GM06990 (cell line): ENCODE measurements around the gene LDAH.

Experiments
- DNase-seq: peaks from one replicate; pipeline ENCODE4 v3.0.0-alpha.2; 2011; ENCODE audit not compliant: insufficient read length; ENCODE audit errors: extremely low read depth
- H3K27me3 ChIP-seq: replicated peaks from 2 replicates; pipeline ENCODE4 v1.6.0; 2011; ENCODE audit warnings: low read length; ENCODE audit not compliant: control insufficient read depth, insufficient read depth
- H3K36me3 ChIP-seq: 2 replicates; pipeline ENCODE4 v1.5.1; 2011; ENCODE audit warnings: low read length; ENCODE audit not compliant: control insufficient read depth, insufficient read depth
- H3K4me3 ChIP-seq: replicated peaks from 2 replicates; pipeline ENCODE4 v1.5.1; 2011; ENCODE audit warnings: low read depth, mild to moderate bottlenecking, control low read depth, low read length
- CTCF ChIP-seq: IDR thresholded peaks from 2 replicates; pipeline ENCODE4 v1.5.1; 2011; ENCODE audit warnings: low read length, control low read depth, mild to moderate bottlenecking, inconsistent platforms; ENCODE audit not compliant: insufficient read depth, poor library complexity, severe bottlenecking

Gene LDAH

DNA sequence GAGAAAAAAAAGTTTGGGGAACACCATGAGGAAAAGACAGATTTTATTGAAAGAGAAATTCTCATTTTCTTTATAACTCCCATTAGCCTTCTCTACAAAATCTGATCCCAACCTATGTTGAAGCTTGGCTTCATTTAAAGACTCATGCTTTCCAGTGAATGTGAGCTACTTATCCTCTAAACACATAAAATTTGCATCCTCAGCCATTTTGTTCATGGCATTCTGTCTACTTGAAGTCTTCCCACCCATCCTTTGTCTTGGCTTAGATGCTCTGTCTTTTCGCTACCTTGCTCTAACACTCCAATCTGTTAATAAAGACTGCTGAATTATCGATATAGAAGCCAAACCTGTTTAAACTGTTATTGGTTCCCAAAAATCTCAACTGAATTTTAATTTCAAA lies 116.7 kb downstream of the LDAH start:
- Histone ChIP-seq H3K4me3 (no peak overlapping the region), H3K36me3 (no peaks in the 10 kb centered on the region), H3K27me3 (no peaks in the 10 kb centered on the region)
- no peak for DNase-seq
- TF ChIP-seq CTCF = no peak

DNA sequence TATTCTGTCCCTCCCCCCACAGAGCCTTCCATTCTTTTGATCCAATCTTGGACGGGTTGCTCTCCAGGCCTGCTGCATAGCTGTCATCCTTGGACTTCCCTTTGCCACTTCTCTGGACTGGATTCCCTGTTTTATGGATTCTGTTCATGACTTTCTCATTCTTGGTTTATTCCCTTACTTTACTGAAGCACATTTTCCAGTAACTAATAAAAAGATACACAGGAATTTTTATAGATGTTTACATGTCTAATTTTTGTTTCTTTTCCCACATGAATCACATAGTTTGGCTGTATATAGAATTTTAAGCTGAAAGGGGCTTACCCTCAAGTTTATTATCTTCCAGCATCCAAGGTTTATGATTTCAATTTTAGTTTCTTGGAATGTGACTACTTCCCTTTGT lies 118.0 kb downstream of the LDAH start:
- Histone ChIP-seq H3K27me3 (no peaks in the 10 kb centered on the region), H3K4me3 (no peak overlapping the region), H3K36me3 (no peaks in the 10 kb centered on the region; the same call in 1 of the 2 replicates)
- DNase-seq = no peak
- TF ChIP-seq CTCF = no peak

DNA sequence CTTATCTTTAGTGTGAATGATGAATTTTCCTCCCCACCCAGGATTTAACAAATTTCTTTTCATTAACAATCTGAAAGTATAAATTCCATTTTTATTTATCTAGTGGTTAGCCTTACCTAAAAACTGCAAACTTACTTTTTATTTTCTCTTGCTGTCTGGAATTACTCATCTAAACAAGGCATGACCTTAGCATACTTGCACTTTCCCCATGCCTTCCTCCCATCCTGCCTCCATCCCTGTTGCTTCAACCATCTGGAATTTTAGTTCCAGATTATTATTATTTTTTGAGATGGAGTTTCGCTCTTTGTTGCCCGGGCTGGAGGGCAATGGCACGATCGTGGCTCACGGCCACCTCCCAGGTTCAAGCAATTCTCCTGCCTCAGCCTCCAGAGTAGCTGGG lies 120.3 kb downstream of the LDAH start:
- DNase-seq = no peak
- no peaks in the 10 kb centered on the region for H3K27me3 ChIP-seq
- H3K4me3 ChIP-seq = no peak overlapping the region
- no peak for TF ChIP-seq CTCF
- H3K36me3 ChIP-seq = no peaks in the 10 kb centered on the region; the same call in 1 of the 2 replicates

GRCh38 chr2:20698916-20699613 lies 123.8 kb downstream of the LDAH start:
- TF ChIP-seq CTCF = no peak
- DNase-seq = no peak
- no peak overlapping the region for H3K4me3 ChIP-seq
- H3K27me3 ChIP-seq = no peaks in the 10 kb centered on the region
- peaks cover 3% of the 10 kb centered on the region for H3K36me3 ChIP-seq

DNA sequence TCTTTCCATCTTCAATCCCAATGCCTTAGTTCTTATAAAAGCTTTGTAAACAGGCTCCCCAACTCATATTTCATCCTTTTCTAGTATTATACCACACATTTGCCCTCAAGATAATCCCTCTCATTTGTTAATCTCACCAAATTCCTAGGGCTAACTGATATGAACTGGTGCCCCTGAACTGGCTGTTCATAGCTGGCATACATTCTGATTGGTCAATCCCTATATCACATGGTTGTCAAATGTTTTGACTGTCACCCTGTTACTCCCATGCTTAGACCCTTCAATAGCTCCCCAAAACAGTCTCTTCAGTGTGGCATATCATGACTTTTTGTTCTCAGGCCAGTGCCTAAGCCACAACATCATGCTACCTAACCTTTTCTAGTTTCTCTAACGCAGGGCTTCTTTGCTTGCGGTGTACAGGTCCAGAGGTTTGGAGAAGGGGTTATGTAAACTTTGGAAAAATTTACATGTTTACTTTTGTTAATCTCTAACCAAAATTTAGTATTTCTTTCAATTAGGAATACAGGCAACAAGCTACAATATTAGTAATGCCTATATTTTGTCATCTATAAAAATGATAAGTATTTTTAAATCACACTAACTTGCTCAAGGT lies 125.5 kb downstream of the LDAH start:
- DNase-seq = no peak
- Histone ChIP-seq H3K36me3 (peaks cover 4% of the 10 kb centered on the region), H3K27me3 (no peaks in the 10 kb centered on the region), H3K4me3 (no peak overlapping the region)
- TF ChIP-seq CTCF = no peak
